ENCODE data around the gene SLC9A7.

Gene SLC9A7

GRCh38 chrX:46597771-46598170 lies 161.1 kb downstream of the SLC9A7 start:
- DNase-seq: no peak

DNA sequence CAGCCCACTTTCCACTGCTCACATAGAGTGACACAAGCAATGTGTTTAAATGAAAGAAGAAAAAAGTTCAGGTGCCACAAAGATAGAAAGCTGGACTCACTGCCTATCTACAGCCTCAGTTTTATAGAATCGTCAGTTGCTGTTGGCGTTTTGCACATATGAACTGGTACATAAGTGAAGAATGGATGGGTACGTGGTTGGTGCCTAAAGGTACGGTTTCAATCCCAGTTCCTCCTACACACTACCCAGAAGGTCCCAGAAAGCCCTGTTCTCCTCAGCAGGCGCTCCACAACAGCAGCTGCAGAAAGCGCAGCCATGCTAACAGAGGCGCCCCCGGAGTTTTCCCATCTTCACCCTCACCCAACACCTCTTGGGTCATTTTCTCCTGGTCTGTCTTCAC lies 161.7 kb downstream of the SLC9A7 start:
- DNase-seq: no peak

- no peak for DNase-seq
These were observed 163.8 kb downstream of the SLC9A7 start for GRCh38 chrX:46595084-46595483.

GRCh38 chrX:46589977-46590723 lies 168.8 kb downstream of the SLC9A7 start:
- DNase-seq: no peak

- DNase-seq: no peak
These were observed 170.7 kb downstream of the SLC9A7 start for GRCh38 chrX:46588263-46588662.

DNA sequence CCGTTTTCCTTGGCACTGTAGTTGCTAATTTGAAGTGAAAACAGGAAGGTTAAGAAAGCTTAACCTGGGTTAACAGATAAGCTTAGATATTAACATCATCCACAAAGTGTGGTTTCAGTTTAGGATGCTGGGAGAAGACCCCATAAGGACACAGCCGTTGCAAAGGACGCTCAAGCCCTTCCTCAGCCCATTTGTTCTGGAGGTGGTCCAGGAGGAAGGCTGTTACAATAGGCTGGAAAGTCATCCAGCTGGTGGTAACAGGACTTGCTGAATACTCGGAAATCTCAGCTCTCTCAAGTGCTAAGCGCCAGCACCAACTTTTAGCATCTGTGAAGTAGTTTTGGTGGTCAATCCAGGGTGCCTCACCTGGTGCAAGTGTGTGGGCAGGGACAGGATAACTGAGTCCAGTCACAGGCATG lies 171.2 kb downstream of the SLC9A7 start:
- DNase-seq: no peak

GRCh38 chrX:46587158-46587557 lies 171.8 kb downstream of the SLC9A7 start:
- no peak for DNase-seq

GRCh38 chrX:46584736-46585135 lies 174.2 kb downstream of the SLC9A7 start:
- DNase-seq: no peak

GRCh38 chrX:46582966-46583365 lies 176.0 kb downstream of the SLC9A7 start:
- no peak for DNase-seq

DNA sequence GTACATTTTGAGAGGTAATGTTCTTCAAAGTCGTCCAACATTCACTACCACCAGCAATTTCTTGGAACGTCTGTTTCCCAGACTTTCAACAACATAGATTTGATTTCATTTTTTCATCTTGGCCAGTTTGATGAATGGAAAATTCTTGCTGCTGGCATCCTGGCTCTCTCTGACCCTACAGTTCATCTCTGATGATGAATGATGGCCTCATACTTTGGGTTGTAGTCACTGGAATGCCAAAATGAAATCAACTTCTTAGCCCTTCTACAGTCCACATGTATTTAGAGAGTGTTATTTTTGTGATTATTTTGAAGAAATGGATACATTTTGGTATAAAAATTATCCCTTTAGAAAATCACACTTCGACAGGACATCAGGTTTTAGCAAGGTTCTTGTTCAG lies 176.6 kb downstream of the SLC9A7 start:
- no peak for DNase-seq

- no peak for DNase-seq
These were observed 178.3 kb downstream of the SLC9A7 start for GRCh38 chrX:46580613-46581012.

DNA sequence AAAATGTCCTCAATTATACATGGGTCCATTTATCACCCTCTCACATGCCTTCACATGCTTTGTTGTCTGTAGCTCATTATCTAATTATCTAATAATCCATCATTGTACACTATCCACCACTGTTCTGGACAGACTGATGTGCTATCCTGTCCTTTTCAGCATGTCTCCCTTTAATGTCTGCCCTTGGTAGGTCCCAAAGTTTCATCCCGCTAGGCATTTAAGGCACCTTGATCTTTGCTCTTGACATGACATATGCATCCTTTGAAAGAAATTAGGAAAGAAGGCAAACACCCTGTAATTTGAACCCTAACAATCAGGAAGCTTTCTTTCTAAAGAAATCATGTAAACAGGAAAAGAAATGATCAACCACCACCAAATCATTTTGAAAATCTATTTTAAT lies 179.7 kb downstream of the SLC9A7 start:
- no peak for DNase-seq

GRCh38 chrX:46577221-46578005 lies 181.5 kb downstream of the SLC9A7 start:
- no peak for DNase-seq

GRCh38 chrX:46576458-46576857 lies 182.5 kb downstream of the SLC9A7 start:
- DNase-seq: no peak

DNA sequence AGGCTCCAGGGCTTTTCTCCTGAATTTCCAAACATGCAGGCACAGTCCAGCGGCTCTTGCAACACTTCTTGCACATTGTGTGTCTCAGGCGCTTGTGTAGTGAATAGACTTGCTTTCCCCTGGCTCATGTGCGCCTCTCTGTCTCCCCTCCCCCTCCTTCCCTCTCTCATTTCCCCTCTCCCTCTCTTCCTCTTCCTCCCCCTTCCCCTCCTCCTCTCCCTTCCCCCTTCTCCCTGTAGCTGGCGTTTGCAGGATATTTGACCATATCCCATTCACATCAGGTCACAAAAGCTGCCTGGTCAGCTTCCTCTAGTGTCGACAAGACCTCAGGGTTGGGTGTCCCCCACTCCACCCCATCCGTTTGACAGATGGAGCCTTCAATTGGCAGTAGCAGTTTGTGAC lies 182.9 kb downstream of the SLC9A7 start:
- DNase-seq: no peak

DNA sequence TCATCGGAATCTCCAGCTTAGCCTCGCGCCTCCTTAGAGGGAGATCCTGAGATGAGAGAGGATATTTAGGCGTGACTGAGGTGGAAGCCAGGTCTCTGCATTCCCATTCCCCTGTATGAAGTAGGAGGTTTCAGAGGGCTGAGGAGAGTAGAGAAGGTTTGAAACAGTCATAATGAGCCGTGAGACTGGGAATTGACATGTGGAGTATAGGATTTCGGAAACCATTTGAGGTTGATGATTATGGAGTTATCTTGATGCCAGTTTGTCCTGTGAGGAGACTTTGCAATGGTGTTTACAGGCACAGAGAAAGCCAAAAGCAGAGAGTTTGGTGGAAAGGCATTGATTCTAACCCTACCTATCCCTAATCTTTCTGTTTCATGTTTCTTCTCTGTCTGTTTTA lies 183.3 kb downstream of the SLC9A7 start:
- DNase-seq: no peak

- DNase-seq: peak; percentile 42
These were observed 184.0 kb downstream of the SLC9A7 start for GRCh38 chrX:46574774-46575381.

- peak; percentile 32 for DNase-seq
These were observed 184.8 kb downstream of the SLC9A7 start for GRCh38 chrX:46573892-46574773.

GRCh38 chrX:46573331-46573891 lies 185.5 kb downstream of the SLC9A7 start, which contains the start of gene CHST7:
Gene CHST7 (plus strand): TSS chrX:46573765. CDS start chrX:46573932, 167 bp downstream.
- peak; percentile 83 for DNase-seq

DNA sequence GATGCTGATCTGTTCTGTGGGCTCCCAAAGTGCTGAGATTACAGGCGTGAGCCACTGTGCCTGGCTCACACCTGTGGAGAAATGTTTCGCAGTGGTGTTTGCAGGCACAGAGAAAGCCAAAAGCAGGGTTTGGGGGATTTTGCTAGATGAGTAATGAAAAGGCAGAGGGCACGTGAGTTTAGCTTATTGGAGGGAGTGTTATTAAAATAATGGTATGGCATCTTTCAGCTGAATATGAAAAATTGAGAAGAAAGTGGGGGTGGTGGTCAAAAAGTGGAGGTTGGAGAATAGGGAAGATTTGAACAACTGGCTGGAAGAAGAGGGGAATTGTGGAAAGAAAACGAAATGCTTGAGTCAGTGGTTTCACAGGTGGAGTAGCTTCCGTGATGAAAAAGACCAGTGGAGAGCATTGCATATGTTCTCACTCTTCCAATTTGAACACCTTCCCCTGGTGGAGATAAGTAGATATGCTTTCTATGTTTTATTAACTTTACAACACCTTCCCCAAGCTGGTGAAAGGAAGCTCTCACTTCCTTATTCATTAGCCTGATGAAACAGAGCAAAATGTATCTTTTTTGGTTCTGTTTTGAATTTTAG lies 186.5 kb downstream of the SLC9A7 start:
- peak; percentile 6 for DNase-seq

- DNase-seq: no peak
These were observed 187.2 kb downstream of the SLC9A7 start for GRCh38 chrX:46571423-46572339.
